Measurements from ENCODE around the gene CTDSP1.

Gene CTDSP1

DNA sequence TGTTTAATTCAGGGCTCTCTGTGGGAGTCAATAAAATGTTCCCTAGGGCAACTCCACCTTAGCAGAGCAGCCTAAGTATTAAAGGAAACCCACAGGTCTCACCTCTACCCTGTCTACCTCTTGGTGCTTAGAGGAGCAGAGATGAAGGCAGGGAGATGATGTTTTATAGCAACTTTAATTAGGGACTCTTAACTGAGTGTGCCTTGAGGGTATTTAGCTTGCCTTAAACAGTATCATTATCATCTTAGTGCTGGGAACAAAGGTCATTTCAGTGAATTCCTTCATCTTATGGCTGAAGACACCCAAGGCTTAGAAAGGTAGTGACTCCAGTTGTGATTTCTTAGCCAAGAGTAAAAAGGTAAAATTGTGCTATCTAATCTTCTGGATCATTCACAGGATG is 45.9 kb downstream of the CTDSP1 start:
- H3K4me3 ChIP-seq (ENCODE audit: low read length) = no peak overlapping the region
- DNase-seq (ENCODE audit: low read depth) = no peak
- TF ChIP-seq CTCF (conservative IDR thresholded peaks at IDR 0.05; ENCODE audit: low read depth, low read length) = no peak

- no peak for DNase-seq (ENCODE audit: low read depth)
- H3K4me3 ChIP-seq (ENCODE audit: low read length) = no peak overlapping the region
- no peak for TF ChIP-seq CTCF (conservative IDR thresholded peaks at IDR 0.05; ENCODE audit: low read depth, low read length)
Measured at GRCh38 chr2:218446547-218446946, 46.9 kb downstream of the CTDSP1 start.

DNA sequence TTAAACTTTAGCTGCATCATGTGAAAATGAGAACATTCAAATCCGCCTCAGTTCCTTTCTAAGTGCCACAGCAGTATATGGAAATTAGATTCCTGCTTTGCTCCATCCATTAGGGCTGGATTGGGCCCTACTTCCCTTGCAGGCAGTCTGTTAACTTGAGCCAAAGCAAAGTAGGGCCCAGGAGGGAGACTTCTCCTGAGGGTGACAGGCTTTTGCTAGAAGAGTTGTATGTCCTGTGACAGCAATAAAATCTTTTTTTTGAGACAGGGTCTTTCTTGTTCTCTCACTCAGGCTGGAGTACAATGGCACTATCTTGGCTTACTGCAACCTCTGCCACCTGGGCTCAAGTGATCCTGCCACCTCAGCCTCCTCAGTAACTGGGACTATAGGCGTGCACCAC is 47.4 kb downstream of the CTDSP1 start:
- H3K4me3 ChIP-seq (ENCODE audit: low read length) = no peak overlapping the region
- no peak for TF ChIP-seq CTCF (conservative IDR thresholded peaks at IDR 0.05; ENCODE audit: low read depth, low read length)
- DNase-seq (ENCODE audit: low read depth) = no peak

- DNase-seq (ENCODE audit: low read depth) = no peak
- TF ChIP-seq CTCF (conservative IDR thresholded peaks at IDR 0.05; ENCODE audit: low read depth, low read length) = no peak
- no peak overlapping the region for H3K4me3 ChIP-seq (ENCODE audit: low read length)
Measured at GRCh38 chr2:218448934-218449333, 49.3 kb downstream of the CTDSP1 start.

- TF ChIP-seq CTCF (conservative IDR thresholded peaks at IDR 0.05; ENCODE audit: low read depth, low read length) = no peak
- no peak for DNase-seq (ENCODE audit: low read depth)
- H3K4me3 ChIP-seq (ENCODE audit: low read length) = no peak overlapping the region
Measured at GRCh38 chr2:218452079-218452478, 52.4 kb downstream of the CTDSP1 start.

All from retinal pigment epithelial cell (primary cell).